Measurements from ENCODE around the gene SHANK2.

- TF ChIP-seq CTCF (IDR thresholded peaks at IDR 0.05) = no peak
- TF ChIP-seq POLR2AphosphoS5 (IDR thresholded peaks at IDR 0.05; ENCODE audit: insufficient read depth in 1 of 2, low read depth in 1 of 2) = no peak
These were observed 29.5 kb upstream of the SHANK2 start for GRCh38 chr11:71281831-71282230.
